ENCODE results near the gene JAG2.

GRCh38 chr14:105159344-105159743 lies 9.2 kb downstream of the JAG2 start:
- no peak for TF ChIP-seq ZBTB14 (CRISPR knock-in tag; IDR thresholded peaks at IDR 0.05)
- TF ChIP-seq GTF2F1 (IDR thresholded peaks at IDR 0.05; ENCODE audit: low read length) = no peak
- no peak for TF ChIP-seq JUND (CRISPR knock-in tag; IDR thresholded peaks at IDR 0.05)
- TF ChIP-seq ZNF577 (CRISPR knock-in tag; IDR thresholded peaks at IDR 0.05; ENCODE audit: borderline replicate concordance, low read depth) = no peak
- TF ChIP-seq ATF3 (CRISPR knock-in tag; IDR thresholded peaks at IDR 0.05) = no peak
- no peak for TF ChIP-seq ZNF710 (CRISPR knock-in tag; IDR thresholded peaks at IDR 0.05; ENCODE audit: borderline replicate concordance)
- no peak for TF ChIP-seq SOX6 (IDR thresholded peaks at IDR 0.05)
- no peak for TF ChIP-seq SOX6 (CRISPR knock-in tag; IDR thresholded peaks at IDR 0.05)
- TF ChIP-seq ZHX2 (IDR thresholded peaks at IDR 0.05; ENCODE audit: low read depth) = no peak
- no peak for TF ChIP-seq ZHX2 (CRISPR knock-in tag; IDR thresholded peaks at IDR 0.05; ENCODE audit: borderline replicate concordance)
